Urinary bladder (tissue), 4 donors: ENCODE data around the gene CAMK2B. TPM values are rescaled to one million over a fixed set of nuclear protein-coding genes. Genes with fewer than 3 reads are reported as not detected.

Experiments
- DNase-seq: peaks from one replicate; pipeline ENCODE4 v3.0.0-alpha.2; 2015; ENCODE audit errors: extremely low spot score
- H3K27ac ChIP-seq: one replicate; pipeline ENCODE4 v1.5.1; 2013; ENCODE audit warnings: low read depth, mild to moderate bottlenecking, moderate library complexity
- H3K36me3 ChIP-seq: one replicate; pipeline ENCODE4 v1.6.1; 2013; ENCODE audit warnings: mild to moderate bottlenecking, moderate library complexity; ENCODE audit not compliant: insufficient read depth
- H3K4me1 ChIP-seq: one replicate; pipeline ENCODE4 v1.6.1; 2013; ENCODE audit warnings: mild to moderate bottlenecking, moderate library complexity; ENCODE audit not compliant: insufficient read depth
- H3K4me3 ChIP-seq: one replicate; pipeline ENCODE4 v1.5.1; 2013; ENCODE audit warnings: low read depth, low read length
- WGBS: extraction: QIAGEN DNeasy Blood & Tissue Kit; methylation state at CpG from one replicate; pipeline ENCODE4 v1.1.7; 2013; 5-methylcytosine and 5-hydroxymethylcytosine counted together
- polyA plus RNA-seq: library from polyadenylated mRNA; stranded (reverse); fragments of 200-250 nt; gene quantifications from one replicate; pipeline ENCODE4 v1.2.3, GENCODE V29; 2013
- total RNA-seq: library from RNA; depleted of rRNA; stranded (reverse); fragments of >200 nt; gene quantifications from one replicate; pipeline ENCODE4 v1.2.3, GENCODE V29; 2014
- donor health status: healthy with polysubstance abuse.
- donor health status: healthy.

Gene CAMK2B
- total and polyA plus RNA-seq, 2 donors = 0.32 to 1.5 TPM

GRCh38 chr7:44194562-44195145, 130.7 kb downstream of the CAMK2B start:
- H3K27ac ChIP-seq = no peak overlapping the region
- H3K36me3 ChIP-seq = no peaks in the 10 kb centered on the region
- WGBS = 83% methylated on average over 3 of the region's 3 CpGs
- no peak overlapping the region for H3K4me3 ChIP-seq
- no peaks in the 10 kb centered on the region for H3K4me1 ChIP-seq
- no peak for DNase-seq

GRCh38 chr7:44194069-44194468, 131.3 kb downstream of the CAMK2B start:
- no peaks in the 10 kb centered on the region for H3K36me3 ChIP-seq
- DNase-seq = no peak
- WGBS = 58% methylated on average over 2 of the region's 2 CpGs
- no peak overlapping the region for H3K4me3 ChIP-seq
- no peaks in the 10 kb centered on the region for H3K4me1 ChIP-seq
- no peak overlapping the region for H3K27ac ChIP-seq

- DNase-seq = no peak
- H3K4me3 ChIP-seq = no peak overlapping the region
- WGBS = 84% methylated on average over 7 of the region's 7 CpGs
- no peaks in the 10 kb centered on the region for H3K36me3 ChIP-seq
- H3K4me1 ChIP-seq = no peaks in the 10 kb centered on the region
- no peak overlapping the region for H3K27ac ChIP-seq
Observed at GRCh38 chr7:44193011-44193802, 132.2 kb downstream of the CAMK2B start.

GRCh38 chr7:44191171-44191570, 134.2 kb downstream of the CAMK2B start:
- Histone ChIP-seq H3K4me1 (no peaks in the 10 kb centered on the region), H3K27ac (no peak overlapping the region), H3K36me3 (no peaks in the 10 kb centered on the region), H3K4me3 (no peak overlapping the region)
- WGBS = 90% methylated on average over 5 of the region's 5 CpGs
- DNase-seq = no peak

GRCh38 chr7:44189993-44190872, 135.2 kb downstream of the CAMK2B start:
- no peak for DNase-seq
- Histone ChIP-seq H3K36me3 (no peaks in the 10 kb centered on the region), H3K4me3 (no peak overlapping the region), H3K27ac (no peak overlapping the region), H3K4me1 (no peaks in the 10 kb centered on the region)
- 76% methylated on average over 14 of the region's 14 CpGs for WGBS

- Histone ChIP-seq H3K4me1 (no peaks in the 10 kb centered on the region), H3K27ac (no peak within 1 kb of the TSS), H3K36me3 (no peaks in the 10 kb centered on the region), H3K4me3 (no peak within 1 kb of the TSS)
- WGBS = 81% methylated on average over 11 of the region's 11 CpGs
- DNase-seq = no peak
Observed at GRCh38 chr7:44189286-44189992, 136.0 kb downstream of the CAMK2B start, which contains the start of gene GCK. GCK (minus strand) TSS chr7:44189439; CDS start chr7:44188953, 486 bp downstream.

GRCh38 chr7:44188480-44189225, 136.7 kb downstream of the CAMK2B start:
- no peak for DNase-seq
- no peak overlapping the region for H3K4me3 ChIP-seq
- 83% methylated on average over 16 of the region's 16 CpGs for WGBS

GRCh38 chr7:44187636-44188416, 137.6 kb downstream of the CAMK2B start:
- H3K4me1 ChIP-seq = no peaks in the 10 kb centered on the region
- WGBS = 46% methylated on average over 9 of the region's 9 CpGs
- DNase-seq = no peak
- no peaks in the 10 kb centered on the region for H3K36me3 ChIP-seq
- no peak overlapping the region for H3K27ac ChIP-seq
- H3K4me3 ChIP-seq = no peak overlapping the region

More at GRCh38 chr7:44188480-44189225, 136.7 kb downstream of the CAMK2B start:
- Histone ChIP-seq H3K4me1 (no peaks in the 10 kb centered on the region), H3K36me3 (no peaks in the 10 kb centered on the region), H3K27ac (no peak overlapping the region)

GRCh38 chr7:44186736-44187135, 138.7 kb downstream of the CAMK2B start:
- Histone ChIP-seq H3K27ac (no peak overlapping the region), H3K36me3 (no peaks in the 10 kb centered on the region), H3K4me3 (no peak overlapping the region), H3K4me1 (no peaks in the 10 kb centered on the region)
- 83% methylated on average over 5 of the region's 5 CpGs for WGBS
- DNase-seq = no peak

GRCh38 chr7:44185729-44186128, 139.7 kb downstream of the CAMK2B start:
- Histone ChIP-seq H3K4me1 (no peaks in the 10 kb centered on the region), H3K27ac (no peak overlapping the region), H3K4me3 (no peak overlapping the region), H3K36me3 (no peaks in the 10 kb centered on the region)
- 90% methylated on average over 5 of the region's 5 CpGs for WGBS
- no peak for DNase-seq

GRCh38 chr7:44184873-44185446, 140.4 kb downstream of the CAMK2B start:
- 90% methylated on average over 2 of the region's 2 CpGs for WGBS
- Histone ChIP-seq H3K4me1 (no peaks in the 10 kb centered on the region), H3K36me3 (no peaks in the 10 kb centered on the region), H3K27ac (no peak overlapping the region), H3K4me3 (no peak overlapping the region)
- DNase-seq = no peak
